GM21360 (cell line): ENCODE measurements around the gene TMEM204.

ENCODE experiments used
- ATAC-seq: cut with Tn5 transposase; IDR thresholded peaks from one replicate; pipeline ENCODE4 v1.9.1; 2021; ENCODE audit warnings: mild to moderate bottlenecking, moderate library complexity; ENCODE audit not compliant: unreplicated experiment

TMEM204 gene

GRCh38 chr16:1533443-1533951 lies at the start of gene TMEM204:
TMEM204 (plus strand) TSS chr16:1533666; CDS start chr16:1534276, 610 bp downstream.
- ATAC-seq: no peak

GRCh38 chr16:1485847-1486496 lies 47.5 kb upstream of the TMEM204 start:
- ATAC-seq: no peak

GRCh38 chr16:1486551-1487390 lies 46.7 kb upstream of the TMEM204 start:
- ATAC-seq: no peak

GRCh38 chr16:1487395-1488053 lies 45.9 kb upstream of the TMEM204 start:
- ATAC-seq: no peak

- no peak for ATAC-seq
These were observed 45.3 kb upstream of the TMEM204 start for GRCh38 chr16:1488054-1488601.

GRCh38 chr16:1488619-1489018 lies 44.8 kb upstream of the TMEM204 start, which contains the start of gene PTX4:
PTX4 (minus strand) TSS chr16:1488944; CDS start chr16:1488909, 35 bp downstream.
- ATAC-seq: no peak

- no peak for ATAC-seq
These were observed 44.4 kb upstream of the TMEM204 start for GRCh38 chr16:1489077-1489476.

- no peak for ATAC-seq
These were observed 42.1 kb upstream of the TMEM204 start for GRCh38 chr16:1491327-1491726.

GRCh38 chr16:1492082-1492922 lies 41.2 kb upstream of the TMEM204 start:
- no peak for ATAC-seq

- no peak for ATAC-seq
These were observed 40.3 kb upstream of the TMEM204 start, which contains the start of gene TELO2 for GRCh38 chr16:1492923-1493745. TELO2 (plus strand) TSS chr16:1493360; CDS start chr16:1494282, 922 bp downstream.

- no peak for ATAC-seq
These were observed 39.7 kb upstream of the TMEM204 start for GRCh38 chr16:1493746-1494094.

GRCh38 chr16:1494129-1494640 lies 39.3 kb upstream of the TMEM204 start:
- no peak for ATAC-seq

- ATAC-seq: no peak
These were observed 38.8 kb upstream of the TMEM204 start for GRCh38 chr16:1494711-1495110.

- no peak for ATAC-seq
These were observed 38.1 kb upstream of the TMEM204 start for GRCh38 chr16:1495211-1495888.

- no peak for ATAC-seq
These were observed 37.6 kb upstream of the TMEM204 start for GRCh38 chr16:1495889-1496262.

- no peak for ATAC-seq
These were observed 37.0 kb upstream of the TMEM204 start for GRCh38 chr16:1496464-1496863.

GRCh38 chr16:1497014-1497598 lies 36.4 kb upstream of the TMEM204 start:
- no peak for ATAC-seq
